Upper lobe of left lung (tissue), 4 donors: ENCODE data around the gene ADK.

Experiments
- EP300 ChIP-seq, 4 donors: sonication (generic); formaldehyde crosslinking; IDR thresholded peaks; one replicate each; pipeline ENCODE4 v1.5.1; 2017; ENCODE audit warnings: antibody characterized with exemption in 4 of 4, control low read depth in 2 of 4
- POLR2A ChIP-seq, 4 donors: fragments of 450-650 bp; IDR thresholded peaks; one replicate each; pipeline ENCODE4 v1.5.1; 2016 to 2017; ENCODE audit warnings: antibody characterized with exemption in 4 of 4, mild to moderate bottlenecking in 2 of 4
- POLR2AphosphoS5 ChIP-seq, 2 donors: sonication (generic); formaldehyde crosslinking; IDR thresholded peaks; one replicate each; pipeline ENCODE4 v1.5.1; 2017; ENCODE audit warnings: antibody characterized with exemption in 2 of 2
- TF ChIP-seq, protein P1 (sequence below), 6 experiments: fragments of 450-650 bp in 4 of 6; fragments of 200-600 bp in 2 of 6; sonication (generic) in 2 of 6; IDR thresholded peaks; one replicate each; pipeline ENCODE4 v1.5.1; 2016 to 2019; ENCODE audit warnings: antibody characterized with exemption in 6 of 6

DNA sequence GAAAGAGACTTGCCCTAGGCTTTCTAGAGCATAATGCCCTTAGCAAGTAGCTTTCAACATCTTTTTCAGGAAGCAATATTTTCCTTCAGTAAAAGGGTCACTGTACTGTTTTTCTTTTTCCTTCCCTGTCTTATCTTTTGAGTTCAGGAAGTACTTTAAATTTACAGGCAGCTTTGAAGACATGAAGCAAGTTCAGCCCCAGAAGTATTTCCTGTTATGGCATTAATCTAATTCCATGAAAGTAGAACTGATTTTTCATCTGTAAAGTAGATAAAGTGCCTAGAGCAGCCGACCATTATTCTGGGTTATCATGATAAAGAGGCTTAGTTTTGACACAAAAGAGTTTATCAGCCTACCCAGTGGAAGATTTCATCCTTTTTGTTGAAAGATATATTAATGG, 288.2 kb downstream of the ADK start:
- no peak for TF ChIP-seq EP300 (IDR thresholded peaks at IDR 0.05)
- TF ChIP-seq POLR2A (IDR thresholded peaks at IDR 0.05) = no peak
- TF ChIP-seq, protein P1, sequence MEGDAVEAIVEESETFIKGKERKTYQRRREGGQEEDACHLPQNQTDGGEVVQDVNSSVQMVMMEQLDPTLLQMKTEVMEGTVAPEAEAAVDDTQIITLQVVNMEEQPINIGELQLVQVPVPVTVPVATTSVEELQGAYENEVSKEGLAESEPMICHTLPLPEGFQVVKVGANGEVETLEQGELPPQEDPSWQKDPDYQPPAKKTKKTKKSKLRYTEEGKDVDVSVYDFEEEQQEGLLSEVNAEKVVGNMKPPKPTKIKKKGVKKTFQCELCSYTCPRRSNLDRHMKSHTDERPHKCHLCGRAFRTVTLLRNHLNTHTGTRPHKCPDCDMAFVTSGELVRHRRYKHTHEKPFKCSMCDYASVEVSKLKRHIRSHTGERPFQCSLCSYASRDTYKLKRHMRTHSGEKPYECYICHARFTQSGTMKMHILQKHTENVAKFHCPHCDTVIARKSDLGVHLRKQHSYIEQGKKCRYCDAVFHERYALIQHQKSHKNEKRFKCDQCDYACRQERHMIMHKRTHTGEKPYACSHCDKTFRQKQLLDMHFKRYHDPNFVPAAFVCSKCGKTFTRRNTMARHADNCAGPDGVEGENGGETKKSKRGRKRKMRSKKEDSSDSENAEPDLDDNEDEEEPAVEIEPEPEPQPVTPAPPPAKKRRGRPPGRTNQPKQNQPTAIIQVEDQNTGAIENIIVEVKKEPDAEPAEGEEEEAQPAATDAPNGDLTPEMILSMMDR (IDR thresholded peaks at IDR 0.05) = no peak
- TF ChIP-seq POLR2AphosphoS5 (IDR thresholded peaks at IDR 0.05) = no peak
